SH-SY5Y (cell line): ENCODE measurements around the gene LATS2.

ENCODE experiments used
- GATA2 ChIP-seq: IDR thresholded peaks from 2 replicates; pipeline ENCODE4 v1.6.1; 2011; ENCODE audit warnings: mild to moderate bottlenecking, low read depth, low read length
- GATA3 ChIP-seq: IDR thresholded peaks from 2 replicates; pipeline ENCODE4 v1.6.1; 2011; ENCODE audit warnings: low read depth, mild to moderate bottlenecking, low read length, moderate library complexity

DNA sequence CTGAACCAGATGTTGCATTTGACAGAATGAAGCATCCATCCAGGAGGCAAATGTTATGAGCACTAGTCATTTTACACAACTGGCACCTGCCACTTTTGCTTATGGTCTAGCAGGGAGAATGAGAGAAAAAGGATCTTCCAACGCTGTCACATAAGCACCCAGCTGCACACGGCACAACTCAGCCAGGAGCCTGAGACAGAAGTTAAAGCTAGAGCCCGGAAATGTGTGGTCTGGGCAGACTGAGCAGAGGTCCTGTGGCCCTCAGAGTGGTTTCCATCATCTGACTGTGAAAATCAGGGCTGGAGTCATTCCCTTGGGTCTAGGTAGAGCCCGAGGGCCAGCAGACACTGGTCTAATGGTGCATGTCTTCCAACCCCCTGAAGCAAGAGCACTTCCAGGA lies 80.5 kb downstream of the LATS2 start:
- TF ChIP-seq GATA2 (no peak), GATA3 (no peak)
